Measurements from ENCODE around the gene SLC46A3.

- TF ChIP-seq ESRRA (CRISPR knock-in tag; IDR thresholded peaks at IDR 0.05; ENCODE audit: low read depth): no peak
- no peak for TF ChIP-seq MAZ (IDR thresholded peaks at IDR 0.05; ENCODE audit: borderline replicate concordance, low read depth, low read length)
- TF ChIP-seq MAZ (CRISPR knock-in tag; IDR thresholded peaks at IDR 0.05; ENCODE audit: low read depth): no peak
- TF ChIP-seq POLR2A (IDR thresholded peaks at IDR 0.05; ENCODE audit: insufficient read depth in 1 of 2, low read depth in 2 of 2, low read length in 2 of 2): no peak
- no peak for TF ChIP-seq MZF1 (CRISPR knock-in tag; IDR thresholded peaks at IDR 0.05; ENCODE audit: borderline replicate concordance)
- no peak for TF ChIP-seq CTCF (CRISPR knock-in tag; IDR thresholded peaks at IDR 0.05)
- TF ChIP-seq SMARCE1 (IDR thresholded peaks at IDR 0.05; ENCODE audit: borderline replicate concordance): no peak
Observed at GRCh38 chr13:28744091-28744536, 25.3 kb upstream of the SLC46A3 start.
